Measurements from ENCODE around the gene TECPR2.

- TF ChIP-seq POLR2A (IDR thresholded peaks at IDR 0.05; ENCODE audit: low read length) (no peak), GATA1 (IDR thresholded peaks at IDR 0.05; ENCODE audit: low read depth, low read length) (no peak)
Observed at GRCh38 chr14:102375119-102375518, 12.4 kb downstream of the TECPR2 start.

Data from erythroblast (primary cell).